GM18517 (cell line): ENCODE data around the gene CDKN2AIP.

Source experiments
- ATAC-seq: cut with Tn5 transposase; IDR thresholded peaks from one replicate; pipeline ENCODE4 v1.9.1; 2021; ENCODE audit warnings: mild to moderate bottlenecking, moderate library complexity; ENCODE audit not compliant: unreplicated experiment

CDKN2AIP gene

DNA sequence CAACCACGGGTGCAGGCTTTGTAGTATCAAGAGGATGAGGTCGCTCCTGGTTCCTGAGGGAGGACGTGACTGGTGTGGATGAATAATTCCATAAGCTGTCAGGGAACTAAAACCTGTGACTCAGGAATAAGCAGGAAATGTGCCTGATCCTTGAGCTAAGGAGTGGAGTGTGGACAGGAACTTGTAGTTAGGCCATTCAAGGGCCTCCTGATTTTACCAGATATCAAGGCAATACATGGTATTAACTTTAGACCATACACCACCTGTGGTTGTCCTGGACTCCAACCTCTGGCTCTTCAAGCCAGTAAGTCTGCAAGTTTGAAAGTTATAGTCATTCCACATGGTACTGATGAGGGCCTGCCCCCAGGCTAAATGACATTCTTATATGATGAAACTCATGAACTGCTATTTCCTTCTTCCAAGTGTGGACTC lies 48.4 kb downstream of the CDKN2AIP start:
- ATAC-seq = no peak

DNA sequence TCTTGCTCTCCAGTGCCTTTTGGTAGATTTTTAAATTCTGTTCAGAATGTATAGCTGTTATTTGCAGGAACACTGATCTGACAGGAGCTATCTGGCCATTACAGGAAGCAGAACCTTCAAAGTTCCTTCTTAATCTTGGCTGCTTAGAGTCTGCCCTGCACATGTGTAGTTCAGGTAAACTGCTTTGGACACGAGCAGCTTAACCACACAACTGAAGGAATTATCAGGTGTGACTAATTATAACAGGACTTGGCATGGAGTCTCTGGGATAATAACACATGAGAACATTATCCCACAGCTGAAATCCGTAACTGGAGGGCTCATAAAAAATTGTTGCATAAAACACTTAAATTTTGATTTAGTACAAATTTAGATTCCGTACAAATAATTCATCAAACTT lies 48.8 kb downstream of the CDKN2AIP start:
- no peak for ATAC-seq

DNA sequence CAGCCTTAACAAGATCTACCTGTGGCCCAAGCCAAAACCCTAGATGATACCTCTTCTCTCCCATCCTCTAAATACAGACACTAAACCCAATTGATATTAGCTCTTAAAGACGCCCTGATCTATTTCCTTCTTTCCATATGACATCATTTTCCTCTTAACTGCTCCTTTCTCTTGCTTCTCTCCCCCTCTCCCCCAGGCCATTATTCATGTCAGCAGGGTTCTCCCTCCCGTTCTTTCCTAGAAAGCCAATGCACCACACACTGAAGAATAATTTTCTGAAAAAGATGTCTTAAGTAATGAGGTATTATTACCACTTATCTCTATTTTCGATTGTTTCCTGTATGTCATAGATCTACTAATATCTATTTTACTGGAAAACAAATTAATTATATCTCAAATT lies 50.7 kb downstream of the CDKN2AIP start:
- ATAC-seq = no peak
